ENCODE data around the gene TBC1D14. TPM values are rescaled to one million over a fixed set of nuclear protein-coding genes. Genes with fewer than 3 reads are reported as not detected.

TBC1D14 gene
- total RNA-seq, 1 donor, result 34.0 TPM

- no peak for DNase-seq (ENCODE audit: low read depth)
- H3K4me3 ChIP-seq (ENCODE audit: low read depth, low read length), result no peak overlapping the region
- TF ChIP-seq, protein P1, sequence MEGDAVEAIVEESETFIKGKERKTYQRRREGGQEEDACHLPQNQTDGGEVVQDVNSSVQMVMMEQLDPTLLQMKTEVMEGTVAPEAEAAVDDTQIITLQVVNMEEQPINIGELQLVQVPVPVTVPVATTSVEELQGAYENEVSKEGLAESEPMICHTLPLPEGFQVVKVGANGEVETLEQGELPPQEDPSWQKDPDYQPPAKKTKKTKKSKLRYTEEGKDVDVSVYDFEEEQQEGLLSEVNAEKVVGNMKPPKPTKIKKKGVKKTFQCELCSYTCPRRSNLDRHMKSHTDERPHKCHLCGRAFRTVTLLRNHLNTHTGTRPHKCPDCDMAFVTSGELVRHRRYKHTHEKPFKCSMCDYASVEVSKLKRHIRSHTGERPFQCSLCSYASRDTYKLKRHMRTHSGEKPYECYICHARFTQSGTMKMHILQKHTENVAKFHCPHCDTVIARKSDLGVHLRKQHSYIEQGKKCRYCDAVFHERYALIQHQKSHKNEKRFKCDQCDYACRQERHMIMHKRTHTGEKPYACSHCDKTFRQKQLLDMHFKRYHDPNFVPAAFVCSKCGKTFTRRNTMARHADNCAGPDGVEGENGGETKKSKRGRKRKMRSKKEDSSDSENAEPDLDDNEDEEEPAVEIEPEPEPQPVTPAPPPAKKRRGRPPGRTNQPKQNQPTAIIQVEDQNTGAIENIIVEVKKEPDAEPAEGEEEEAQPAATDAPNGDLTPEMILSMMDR (IDR thresholded peaks at IDR 0.05; ENCODE audit: insufficient read depth, low read length), result no peak
Observed at GRCh38 chr4:7024336-7024890, 114.8 kb downstream of the TBC1D14 start.

DNA sequence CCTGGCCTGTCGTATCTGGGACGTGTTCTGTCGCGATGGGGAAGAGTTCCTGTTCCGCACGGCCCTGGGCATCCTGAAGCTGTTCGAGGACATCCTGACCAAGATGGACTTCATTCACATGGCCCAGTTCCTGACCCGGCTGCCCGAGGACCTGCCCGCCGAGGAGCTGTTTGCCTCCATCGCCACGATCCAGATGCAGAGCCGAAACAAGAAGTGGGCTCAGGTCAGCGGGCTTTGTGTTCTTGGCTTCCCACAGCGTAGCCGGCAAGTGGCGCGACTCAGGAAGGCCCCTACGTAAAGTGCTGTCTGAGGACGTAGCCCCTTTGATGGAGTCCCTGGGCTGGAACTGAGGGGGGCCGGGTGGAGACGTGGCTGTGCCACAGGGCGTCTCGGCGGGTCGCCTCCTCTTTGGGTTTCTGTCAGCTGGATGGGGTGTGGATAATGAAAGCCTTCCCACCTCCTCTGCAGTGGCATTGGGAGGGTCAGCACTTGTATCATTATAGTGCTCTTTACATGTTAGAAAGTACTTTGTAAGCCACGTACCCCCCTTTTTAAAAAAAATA, 115.5 kb downstream of the TBC1D14 start:
- DNase-seq (ENCODE audit: low read depth), result no peak
- TF ChIP-seq, protein P1 (IDR thresholded peaks at IDR 0.05; ENCODE audit: insufficient read depth, low read length), result no peak
- no peak overlapping the region for H3K4me3 ChIP-seq (ENCODE audit: low read depth, low read length)

DNA sequence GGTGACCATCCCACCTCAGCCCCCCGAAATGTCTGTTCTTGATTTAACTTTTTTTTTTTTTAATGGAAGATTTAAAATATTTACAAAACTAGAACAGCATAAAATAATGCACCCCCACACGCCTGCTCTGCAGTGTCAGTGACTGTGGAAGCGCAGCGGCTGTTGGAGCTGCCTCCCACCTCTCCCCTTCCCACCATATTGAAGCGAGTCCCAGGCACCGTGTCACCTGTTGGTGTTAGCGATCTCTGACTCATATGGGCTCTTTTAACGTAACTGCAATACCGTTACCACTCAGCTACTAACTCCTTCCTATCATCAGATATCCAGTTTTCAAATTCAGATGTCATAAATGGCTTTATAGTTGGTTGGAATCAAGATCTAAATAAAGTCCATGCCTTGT, 116.5 kb downstream of the TBC1D14 start:
- TF ChIP-seq, protein P1 (IDR thresholded peaks at IDR 0.05; ENCODE audit: insufficient read depth, low read length), result no peak
- no peak for DNase-seq (ENCODE audit: low read depth)
- no peak overlapping the region for H3K4me3 ChIP-seq (ENCODE audit: low read depth, low read length)

DNA sequence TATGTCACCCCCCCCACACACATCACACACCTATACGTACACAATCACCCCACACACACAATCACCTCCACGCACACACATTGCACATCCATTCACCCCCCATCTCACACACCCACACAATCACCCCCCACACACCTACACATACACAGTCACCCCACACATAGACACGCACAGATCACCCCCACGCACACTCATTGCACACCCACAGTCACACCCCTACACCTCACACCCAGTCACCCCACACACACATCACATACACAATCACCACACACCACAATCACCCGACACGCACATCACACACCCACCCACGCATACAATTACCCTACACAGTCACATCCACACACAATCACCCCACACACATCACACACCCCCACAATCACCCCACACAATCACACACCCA, 117.7 kb downstream of the TBC1D14 start:
- DNase-seq (ENCODE audit: low read depth), result no peak
- H3K4me3 ChIP-seq (ENCODE audit: low read depth, low read length), result no peak overlapping the region
- TF ChIP-seq, protein P1 (IDR thresholded peaks at IDR 0.05; ENCODE audit: insufficient read depth, low read length), result no peak

DNA sequence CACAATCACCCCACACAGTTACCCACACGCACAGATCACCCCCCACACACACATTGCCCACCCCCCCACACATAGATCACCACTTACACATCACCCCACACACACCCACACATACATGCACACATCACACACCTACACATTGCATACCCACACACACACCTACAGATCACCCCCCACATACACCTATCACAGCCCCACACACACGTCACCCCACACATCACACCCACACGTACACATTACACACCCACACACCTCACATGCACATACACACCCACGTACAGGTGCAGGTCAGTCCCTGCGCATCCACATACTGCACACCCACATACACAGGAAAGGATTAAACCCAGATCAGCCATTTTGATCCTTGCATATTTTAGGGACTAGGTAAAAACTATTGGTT, 118.3 kb downstream of the TBC1D14 start:
- H3K4me3 ChIP-seq (ENCODE audit: low read depth, low read length), result no peak overlapping the region
- TF ChIP-seq, protein P1 (IDR thresholded peaks at IDR 0.05; ENCODE audit: insufficient read depth, low read length), result no peak
- no peak for DNase-seq (ENCODE audit: low read depth)

- H3K4me3 ChIP-seq (ENCODE audit: low read depth, low read length), result no peak overlapping the region
- TF ChIP-seq, protein P1 (IDR thresholded peaks at IDR 0.05; ENCODE audit: insufficient read depth, low read length), result no peak
- no peak for DNase-seq (ENCODE audit: low read depth)
Observed at GRCh38 chr4:7029212-7029611, 119.6 kb downstream of the TBC1D14 start.

DNA sequence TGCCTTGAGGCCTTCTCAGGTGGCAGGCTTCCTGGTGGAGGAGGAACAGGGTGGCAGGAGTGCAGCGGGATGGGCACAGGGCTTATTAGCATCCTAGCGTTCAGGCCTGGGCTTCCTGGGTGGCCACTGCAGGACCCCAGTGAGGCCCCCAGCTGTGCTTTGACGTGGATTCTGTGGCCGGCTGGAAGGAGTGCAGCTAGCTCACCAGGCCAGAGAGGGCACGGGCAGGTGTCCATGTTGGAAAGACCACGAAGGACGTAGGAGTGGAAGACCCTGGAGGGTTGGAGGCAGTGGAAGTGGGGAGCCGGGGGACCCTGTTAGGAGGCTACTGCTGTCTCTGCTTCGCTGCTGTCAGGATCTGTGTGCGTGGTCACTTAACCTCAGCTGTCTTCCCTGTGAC, 120.3 kb downstream of the TBC1D14 start:
- H3K4me3 ChIP-seq (ENCODE audit: low read depth, low read length), result no peak overlapping the region
- no peak for DNase-seq (ENCODE audit: low read depth)
- TF ChIP-seq, protein P1 (IDR thresholded peaks at IDR 0.05; ENCODE audit: insufficient read depth, low read length), result no peak

All from fibroblast of the aortic adventitia (primary cell).